RWPE2 (cell line): ENCODE measurements around the gene MAGI1.

Experiments
- ATAC-seq: fragments of 200-7000 bp; cut with Tn5 transposase; 3 replicates; pipeline ENCODE4 v1.9.1; 2021; ENCODE audit warnings: low read depth
- DNase-seq: peaks from one replicate; pipeline ENCODE4 v3.0.0-alpha.2; 2020; ENCODE audit warnings: low spot score
- H3K27ac ChIP-seq: fragments of 450-650 bp; 2 replicates; pipeline ENCODE4 v1.5.1; 2017; ENCODE audit warnings: mild to moderate bottlenecking; ENCODE audit not compliant: poor library complexity, severe bottlenecking
- H3K27me3 ChIP-seq: fragments of 250-450 bp; sonication (Bioruptor Pico); 2 replicates; pipeline ENCODE4 v1.5.1; 2021; ENCODE audit warnings: mild to moderate bottlenecking, moderate library complexity; ENCODE audit not compliant: insufficient read depth, poor library complexity, severe bottlenecking
- H3K36me3 ChIP-seq: fragments of 250-450 bp; sonication (Bioruptor Pico); 2 replicates; pipeline ENCODE4 v1.5.1; 2020; ENCODE audit warnings: low read depth, mild to moderate bottlenecking, moderate library complexity
- H3K4me1 ChIP-seq: fragments of 250-450 bp; sonication (Bioruptor Pico); 2 replicates; pipeline ENCODE4 v1.5.1; 2021; ENCODE audit warnings: mild to moderate bottlenecking, moderate library complexity; ENCODE audit not compliant: insufficient read depth, poor library complexity, severe bottlenecking
- H3K4me3 ChIP-seq: fragments of 250-450 bp; sonication (Bioruptor Pico); 2 replicates; pipeline ENCODE4 v1.5.1; 2021; ENCODE audit warnings: mild to moderate bottlenecking, moderate library complexity; ENCODE audit not compliant: severe bottlenecking
- H3K9me3 ChIP-seq: fragments of 250-450 bp; sonication (Bioruptor Pico); 2 replicates; pipeline ENCODE4 v1.5.1; 2021; ENCODE audit warnings: mild to moderate bottlenecking, moderate library complexity; ENCODE audit not compliant: severe bottlenecking
- TF ChIP-seq, protein P1 (sequence below): fragments of 450-650 bp; IDR thresholded peaks from one replicate; pipeline ENCODE4 v1.5.1; 2017; ENCODE audit warnings: mild to moderate bottlenecking, moderate library complexity; ENCODE audit not compliant: poor library complexity, severe bottlenecking

The MAGI1 gene

DNA sequence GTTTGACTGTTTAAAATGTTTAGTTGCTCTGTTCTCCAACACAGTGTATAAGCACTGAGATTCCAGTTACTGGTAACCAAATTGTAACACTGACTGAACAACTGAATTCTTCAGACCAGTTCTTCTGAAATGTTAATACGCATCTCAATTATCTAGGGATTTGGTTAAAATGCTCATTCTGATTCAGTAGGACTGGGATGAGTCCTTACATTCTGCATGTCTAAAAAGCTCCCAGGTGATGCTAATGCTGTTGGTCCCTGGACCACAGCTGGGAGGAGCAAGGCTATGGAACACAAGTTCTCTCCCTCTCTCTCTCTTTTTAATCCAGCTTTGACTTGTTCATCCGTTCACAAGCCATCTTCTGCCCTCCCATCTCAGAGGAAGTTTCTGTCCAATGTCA is 380.3 kb downstream of the MAGI1 start:
- Histone ChIP-seq H3K36me3 (no peaks in the 10 kb centered on the region), H3K4me1 (no peaks in the 10 kb centered on the region), H3K27ac (no peak overlapping the region), H3K27me3 (no peaks in the 10 kb centered on the region), H3K9me3 (no peaks in the 10 kb centered on the region), H3K4me3 (no peak overlapping the region)
- ATAC-seq (no peak), DNase-seq (no peak)
- TF ChIP-seq, protein P1, sequence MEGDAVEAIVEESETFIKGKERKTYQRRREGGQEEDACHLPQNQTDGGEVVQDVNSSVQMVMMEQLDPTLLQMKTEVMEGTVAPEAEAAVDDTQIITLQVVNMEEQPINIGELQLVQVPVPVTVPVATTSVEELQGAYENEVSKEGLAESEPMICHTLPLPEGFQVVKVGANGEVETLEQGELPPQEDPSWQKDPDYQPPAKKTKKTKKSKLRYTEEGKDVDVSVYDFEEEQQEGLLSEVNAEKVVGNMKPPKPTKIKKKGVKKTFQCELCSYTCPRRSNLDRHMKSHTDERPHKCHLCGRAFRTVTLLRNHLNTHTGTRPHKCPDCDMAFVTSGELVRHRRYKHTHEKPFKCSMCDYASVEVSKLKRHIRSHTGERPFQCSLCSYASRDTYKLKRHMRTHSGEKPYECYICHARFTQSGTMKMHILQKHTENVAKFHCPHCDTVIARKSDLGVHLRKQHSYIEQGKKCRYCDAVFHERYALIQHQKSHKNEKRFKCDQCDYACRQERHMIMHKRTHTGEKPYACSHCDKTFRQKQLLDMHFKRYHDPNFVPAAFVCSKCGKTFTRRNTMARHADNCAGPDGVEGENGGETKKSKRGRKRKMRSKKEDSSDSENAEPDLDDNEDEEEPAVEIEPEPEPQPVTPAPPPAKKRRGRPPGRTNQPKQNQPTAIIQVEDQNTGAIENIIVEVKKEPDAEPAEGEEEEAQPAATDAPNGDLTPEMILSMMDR = no peak

DNA sequence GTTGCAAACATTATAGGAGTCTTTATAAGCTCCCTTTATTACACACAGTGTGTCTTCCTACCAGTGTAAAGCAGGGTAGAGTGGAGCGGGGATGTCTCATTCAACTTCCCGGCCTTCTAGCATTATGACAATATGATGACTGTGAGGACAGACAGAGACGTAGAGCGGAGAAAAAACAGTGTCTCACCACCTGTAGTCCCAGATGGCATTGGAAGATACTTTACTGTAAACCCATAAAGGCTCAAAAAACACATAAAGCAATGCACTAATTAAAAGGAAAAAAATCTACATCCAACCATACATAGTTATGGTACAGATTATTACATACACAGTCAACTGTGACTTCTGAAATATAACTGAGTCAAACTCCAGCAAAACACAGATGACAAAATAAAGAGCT is 383.7 kb downstream of the MAGI1 start:
- DNase-seq = no peak
- H3K27ac ChIP-seq = no peak overlapping the region
- no peak overlapping the region for H3K4me3 ChIP-seq
- TF ChIP-seq, protein P1 = no peak
- no peaks in the 10 kb centered on the region for H3K4me1 ChIP-seq
- no peak for ATAC-seq
- no peaks in the 10 kb centered on the region for H3K9me3 ChIP-seq
- H3K27me3 ChIP-seq = no peaks in the 10 kb centered on the region
- H3K36me3 ChIP-seq = no peaks in the 10 kb centered on the region

DNA sequence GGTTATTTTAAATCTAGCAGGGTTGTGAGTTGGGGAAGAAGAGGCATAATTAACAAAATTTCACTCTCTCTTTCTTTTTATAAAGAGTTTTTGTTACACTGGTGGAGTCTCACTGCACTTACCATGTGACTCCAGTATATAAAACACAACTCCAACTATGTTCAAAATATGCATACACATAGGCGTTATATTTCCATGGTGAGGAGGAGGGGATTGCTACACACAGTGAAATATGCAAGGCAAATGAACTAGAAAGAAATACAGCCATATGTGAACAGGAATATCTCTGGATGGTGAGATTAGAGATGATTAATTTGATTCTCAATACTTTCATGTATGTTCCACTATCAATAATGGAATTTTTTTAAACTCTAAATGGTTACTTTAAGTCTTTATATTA is 385.0 kb downstream of the MAGI1 start:
- H3K4me3 ChIP-seq = no peak overlapping the region
- TF ChIP-seq, protein P1 = no peak
- no peak overlapping the region for H3K27ac ChIP-seq
- H3K36me3 ChIP-seq = no peaks in the 10 kb centered on the region
- H3K27me3 ChIP-seq = no peaks in the 10 kb centered on the region
- DNase-seq = no peak
- no peaks in the 10 kb centered on the region for H3K9me3 ChIP-seq
- ATAC-seq = no peak
- H3K4me1 ChIP-seq = no peaks in the 10 kb centered on the region

DNA sequence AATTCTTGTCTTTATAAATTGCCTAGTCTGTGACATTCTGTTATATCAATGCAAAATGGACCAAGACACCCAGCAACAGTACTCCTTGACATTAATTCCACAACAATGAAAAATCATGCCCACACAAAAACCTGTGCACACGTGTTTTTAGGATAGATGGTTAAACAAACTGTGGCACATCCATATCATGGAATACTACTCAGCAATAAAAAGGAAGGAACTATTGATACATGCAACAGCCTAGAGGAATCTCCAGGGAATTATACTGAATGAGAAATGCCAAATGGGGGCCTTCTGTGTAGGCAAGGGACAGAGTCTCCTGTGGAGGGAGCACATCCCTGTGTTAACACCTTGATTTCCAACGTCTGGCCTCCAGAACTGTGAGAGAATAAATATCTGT is 388.5 kb downstream of the MAGI1 start:
- no peaks in the 10 kb centered on the region for H3K9me3 ChIP-seq
- no peak overlapping the region for H3K27ac ChIP-seq
- TF ChIP-seq, protein P1 = no peak
- ATAC-seq (no peak), DNase-seq (no peak)
- H3K4me1 ChIP-seq = no peaks in the 10 kb centered on the region
- H3K36me3 ChIP-seq = no peaks in the 10 kb centered on the region
- no peaks in the 10 kb centered on the region for H3K27me3 ChIP-seq
- H3K4me3 ChIP-seq = no peak overlapping the region

DNA sequence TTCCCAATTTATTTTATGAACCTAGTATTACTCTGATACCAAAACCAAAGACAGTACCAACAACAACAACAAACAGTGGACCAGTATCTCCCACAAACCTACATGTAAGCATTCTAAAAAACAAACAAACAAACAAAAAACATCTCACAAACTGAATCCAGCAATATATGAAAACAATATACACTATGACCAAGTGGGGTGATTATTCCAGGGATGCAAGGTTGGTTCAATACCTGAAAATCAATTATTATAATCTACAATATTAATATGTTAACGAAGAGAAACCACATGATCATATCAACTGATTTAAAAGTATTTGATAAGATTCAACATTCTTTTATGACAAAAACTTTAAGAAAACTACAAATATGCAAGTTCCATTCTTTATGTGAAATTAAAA is 391.3 kb downstream of the MAGI1 start:
- H3K4me1 ChIP-seq = no peaks in the 10 kb centered on the region
- no peaks in the 10 kb centered on the region for H3K27me3 ChIP-seq
- TF ChIP-seq, protein P1 = no peak
- H3K4me3 ChIP-seq = no peak overlapping the region
- no peaks in the 10 kb centered on the region for H3K36me3 ChIP-seq
- DNase-seq (no peak), ATAC-seq (no peak)
- H3K27ac ChIP-seq = no peak overlapping the region
- H3K9me3 ChIP-seq = no peaks in the 10 kb centered on the region
